Measurements from ENCODE around the gene GSC2. TPM values are rescaled to one million over a fixed set of nuclear protein-coding genes. Genes with fewer than 3 reads are reported as not detected.

The GSC2 gene
- total RNA-seq, 3 donors from 2014 or later, result not detected

DNA sequence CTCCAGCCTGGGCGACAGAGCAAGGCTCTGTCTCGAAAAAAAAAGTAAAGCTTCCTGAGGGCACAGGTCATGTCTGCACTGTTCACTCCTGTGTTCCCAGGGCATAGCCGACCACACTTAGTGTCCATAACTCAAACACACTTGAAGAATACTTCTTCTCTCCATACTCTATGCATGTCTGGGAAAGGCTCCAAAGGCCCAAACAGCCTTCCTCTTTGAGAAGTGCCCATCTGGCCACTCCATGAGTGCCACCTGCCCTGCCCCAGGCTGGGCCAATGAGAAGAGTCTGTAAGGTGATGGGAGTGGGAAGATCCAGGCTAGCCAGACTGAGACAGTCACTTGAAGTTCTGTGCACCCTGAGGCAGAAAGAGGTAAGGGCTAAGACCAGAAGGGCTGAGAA is 52.6 kb downstream of the GSC2 start:
- Histone ChIP-seq H3K4me3 (no peak overlapping the region), H3K9me3 (no peaks in the 10 kb centered on the region), H3K36me3 (no peaks in the 10 kb centered on the region), H3K27me3 (no peaks in the 10 kb centered on the region), H3K4me1 (no peaks in the 10 kb centered on the region), H3K27ac (no peak overlapping the region)
- intact Hi-C loops (cut with DNase I; ENCODE audit: low total_unique reads), result no loop called here
- no peak for TF ChIP-seq POLR2AphosphoS5 (IDR thresholded peaks at IDR 0.05)
- DNase-seq (ENCODE audit: low spot score in 2 of 2), result no peak

Other genes starting within 250 kb of the GSC2 start
- gene DGCR6, start 244.0 kb downstream of the GSC2 start, total RNA-seq, result 10 to 100 TPM in 1 of 3 donors, 1 to 10 TPM in 2; 5.9 to 11.5 (median 6.9) TPM
- gene PRODH, start 214.0 kb downstream of the GSC2 start, total RNA-seq, result 10 to 100 TPM in 2 of 3 donors, 1 to 10 TPM in 1; 4.6 to 29.6 (median 11.1) TPM
- gene DGCR2, start 27.9 kb downstream of the GSC2 start, total RNA-seq, result 10 to 100 TPM; 36.8 to 58.4 (median 42.9) TPM
- not detected for gene TSSK2, start 19.0 kb downstream of the GSC2 start, total RNA-seq
- 10 to 100 TPM; 12.2 to 17.7 (median 13.8) TPM for gene ESS2, start 5.6 kb downstream of the GSC2 start, total RNA-seq
- gene SLC25A1, start 28.4 kb upstream of the GSC2 start, total RNA-seq, result 100 to 1,000 TPM in 1 of 3 donors, 10 to 100 TPM in 2; 49.2 to 140 (median 50.2) TPM
- gene CLTCL1, start 141.4 kb upstream of the GSC2 start, total RNA-seq, result 10 to 100 TPM in 1 of 3 donors, 1 to 10 TPM in 2; 2.8 to 27.0 (median 8.2) TPM